ENCODE data around the gene NPC1L1.
"Not testable (repeated sequence)": the region's sequence is repeated elsewhere in the genome, so short reads cannot be mapped to it uniquely, and the experiment has no call there.

The NPC1L1 gene

GRCh38 chr7:44559485-44559884 lies 18.4 kb upstream of the NPC1L1 start:
- no peaks in the 10 kb centered on the region for H3K9me3 ChIP-seq (ENCODE audit: low read length)
- H4K20me1 ChIP-seq (ENCODE audit: insufficient read depth, low read length) = no peaks in the 10 kb centered on the region
- no peak overlapping the region for H3K27ac ChIP-seq (ENCODE audit: low read depth, low read length, poor library complexity, severe bottlenecking)
- no peaks in the 10 kb centered on the region; the same call in 1 of the 2 replicates for H3K27me3 ChIP-seq (ENCODE audit: insufficient read depth, low read length)
- H3K36me3 ChIP-seq (ENCODE audit: insufficient read depth, low read length) = peaks cover 14% of the 10 kb centered on the region
- H3K9me2 ChIP-seq (ENCODE audit: low read depth, low read length) = no peaks in the 10 kb centered on the region
- H3K79me2 ChIP-seq (ENCODE audit: insufficient read depth, low read length) = no peaks in the 10 kb centered on the region
- no peak overlapping the region for H2AFZ ChIP-seq (ENCODE audit: low read length)
- no peaks in the 10 kb centered on the region for H3K4me1 ChIP-seq (ENCODE audit: insufficient read depth, low read length, severe bottlenecking)
- no peak overlapping the region for H3K9ac ChIP-seq (ENCODE audit: low read length)
- no peak overlapping the region for H3K4me2 ChIP-seq (ENCODE audit: low read length)
- H3F3A ChIP-seq (ENCODE audit: insufficient read depth, low read length) = no peaks in the 10 kb centered on the region
- H3K4me3 ChIP-seq (ENCODE audit: low read depth, low read length, poor library complexity, severe bottlenecking) = no peak overlapping the region
- TF ChIP-seq EZH2 (IDR thresholded peaks at IDR 0.05; ENCODE audit: borderline replicate concordance, low read length) (no peak), CTCF (IDR thresholded peaks at IDR 0.05; ENCODE audit: low read length) (no peak)

- no peak for TF ChIP-seq EZH2 (IDR thresholded peaks at IDR 0.05; ENCODE audit: borderline replicate concordance, low read length)
- TF ChIP-seq CTCF (IDR thresholded peaks at IDR 0.05; ENCODE audit: low read length) = no peak
Measured at GRCh38 chr7:44557485-44557884, 16.4 kb upstream of the NPC1L1 start.

GRCh38 chr7:44555350-44555749 lies 14.2 kb upstream of the NPC1L1 start:
- TF ChIP-seq EZH2 (IDR thresholded peaks at IDR 0.05; ENCODE audit: borderline replicate concordance, low read length) (no peak), CTCF (IDR thresholded peaks at IDR 0.05; ENCODE audit: low read length) (no peak)
- Histone ChIP-seq H3K27ac (ENCODE audit: low read depth, low read length, poor library complexity, severe bottlenecking) (no peak overlapping the region), H3K27me3 (ENCODE audit: insufficient read depth, low read length) (no peaks in the 10 kb centered on the region; the same call in 1 of the 2 replicates), H2AFZ (ENCODE audit: low read length) (no peak overlapping the region), H3K4me3 (ENCODE audit: low read depth, low read length, poor library complexity, severe bottlenecking) (no peak overlapping the region), H3K36me3 (ENCODE audit: insufficient read depth, low read length) (no peaks in the 10 kb centered on the region), H3K9me3 (ENCODE audit: low read length) (no peaks in the 10 kb centered on the region), H4K20me1 (ENCODE audit: insufficient read depth, low read length) (no peaks in the 10 kb centered on the region), H3K4me2 (ENCODE audit: low read length) (no peak overlapping the region), H3K4me1 (ENCODE audit: insufficient read depth, low read length, severe bottlenecking) (no peaks in the 10 kb centered on the region), H3K9ac (ENCODE audit: low read length) (no peak overlapping the region), H3K9me2 (ENCODE audit: low read depth, low read length) (no peaks in the 10 kb centered on the region), H3K79me2 (ENCODE audit: insufficient read depth, low read length) (no peaks in the 10 kb centered on the region), H3F3A (ENCODE audit: insufficient read depth, low read length) (no peaks in the 10 kb centered on the region)

More at GRCh38 chr7:44557485-44557884, 16.4 kb upstream of the NPC1L1 start:
- Histone ChIP-seq H3F3A (ENCODE audit: insufficient read depth, low read length) (no peaks in the 10 kb centered on the region), H3K9me3 (ENCODE audit: low read length) (no peaks in the 10 kb centered on the region), H3K27me3 (ENCODE audit: insufficient read depth, low read length) (no peaks in the 10 kb centered on the region; the same call in 1 of the 2 replicates), H3K9me2 (ENCODE audit: low read depth, low read length) (no peaks in the 10 kb centered on the region), H3K9ac (ENCODE audit: low read length) (no peak overlapping the region), H3K4me1 (ENCODE audit: insufficient read depth, low read length, severe bottlenecking) (no peaks in the 10 kb centered on the region), H3K4me2 (ENCODE audit: low read length) (no peak overlapping the region), H3K4me3 (ENCODE audit: low read depth, low read length, poor library complexity, severe bottlenecking) (no peak overlapping the region), H3K36me3 (ENCODE audit: insufficient read depth, low read length) (no peaks in the 10 kb centered on the region), H3K79me2 (ENCODE audit: insufficient read depth, low read length) (no peaks in the 10 kb centered on the region), H4K20me1 (ENCODE audit: insufficient read depth, low read length) (no peaks in the 10 kb centered on the region), H2AFZ (ENCODE audit: low read length) (no peak overlapping the region), H3K27ac (ENCODE audit: low read depth, low read length, poor library complexity, severe bottlenecking) (no peak overlapping the region)

- H3K4me3 ChIP-seq (ENCODE audit: low read depth, low read length, poor library complexity, severe bottlenecking); H3F3A ChIP-seq (ENCODE audit: insufficient read depth, low read length); H3K79me2 ChIP-seq (ENCODE audit: insufficient read depth, low read length); H3K36me3 ChIP-seq (ENCODE audit: insufficient read depth, low read length); H3K9me3 ChIP-seq (ENCODE audit: low read length); H3K9me2 ChIP-seq (ENCODE audit: low read depth, low read length); H3K27me3 ChIP-seq (ENCODE audit: insufficient read depth, low read length); H4K20me1 ChIP-seq (ENCODE audit: insufficient read depth, low read length); H3K9ac ChIP-seq (ENCODE audit: low read length); H2AFZ ChIP-seq (ENCODE audit: low read length); H3K27ac ChIP-seq (ENCODE audit: low read depth, low read length, poor library complexity, severe bottlenecking); H3K4me2 ChIP-seq (ENCODE audit: low read length); H3K4me1 ChIP-seq (ENCODE audit: insufficient read depth, low read length, severe bottlenecking): not testable (repeated sequence)
Measured at GRCh38 chr7:44552473-44553005, 11.4 kb upstream of the NPC1L1 start.

Measured in OCI-LY1 (cell line).